GM10266 (cell line): Measurements from ENCODE around the gene CAMKK2.
"Not testable (repeated sequence)": the region's sequence is repeated elsewhere in the genome, so short reads cannot be mapped to it uniquely, and the experiment has no call there.

Source experiments
- DNase-seq: peaks from one replicate; pipeline ENCODE4 v3.0.0; 2012; ENCODE audit errors: extremely low spot score
- TF ChIP-seq, protein P1 (sequence below): IDR thresholded peaks from 2 replicates; pipeline ENCODE4 v1.5.1; 2012; ENCODE audit warnings: mild to moderate bottlenecking, low read depth; ENCODE audit not compliant: control insufficient read depth, insufficient read depth; ENCODE audit errors: missing control alignments

CAMKK2 gene

DNA sequence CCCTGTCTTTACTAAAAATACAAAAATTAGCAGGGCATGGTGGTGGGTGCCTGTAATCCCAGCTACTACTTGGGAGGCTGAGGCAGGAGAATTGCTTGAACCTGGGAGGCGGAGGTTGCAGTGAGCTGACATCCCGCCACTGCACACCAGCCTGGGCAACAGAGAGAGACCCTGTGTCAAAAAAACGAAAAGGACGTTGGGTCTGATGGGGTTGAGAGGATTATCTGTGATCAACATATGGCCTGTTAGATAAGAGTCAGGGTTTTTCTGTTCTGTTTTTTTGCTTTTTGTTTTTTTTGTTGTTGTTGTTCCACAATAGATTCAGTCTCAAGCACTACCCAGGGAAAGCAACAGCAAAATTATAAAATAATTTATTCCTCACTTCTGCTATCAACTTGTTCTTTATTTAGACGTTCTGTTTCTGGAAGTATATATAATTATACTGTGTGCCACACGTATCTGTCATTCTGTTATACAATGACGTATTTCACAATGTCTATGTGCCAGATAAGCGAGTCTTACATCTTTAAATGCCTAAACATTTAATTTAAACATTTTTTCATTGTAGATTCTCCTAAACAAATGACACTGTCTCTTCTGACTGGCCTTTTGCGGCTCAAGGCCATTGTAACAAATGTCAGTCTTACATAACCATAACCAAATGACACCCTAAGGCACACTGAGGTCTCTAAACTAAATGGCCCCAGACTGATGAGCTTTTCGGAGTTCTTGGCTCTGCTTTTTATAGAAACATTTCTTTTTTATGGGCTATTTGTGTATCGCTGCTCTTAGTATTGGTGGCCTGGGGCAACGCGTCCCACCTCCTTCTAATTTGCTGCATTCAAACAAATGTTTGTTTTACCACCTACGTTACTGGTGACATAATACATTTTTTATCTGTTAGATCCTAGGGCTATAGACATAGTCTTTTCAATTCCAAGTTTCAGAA, 93.8 kb downstream of the CAMKK2 start:
- no peak for DNase-seq

DNA sequence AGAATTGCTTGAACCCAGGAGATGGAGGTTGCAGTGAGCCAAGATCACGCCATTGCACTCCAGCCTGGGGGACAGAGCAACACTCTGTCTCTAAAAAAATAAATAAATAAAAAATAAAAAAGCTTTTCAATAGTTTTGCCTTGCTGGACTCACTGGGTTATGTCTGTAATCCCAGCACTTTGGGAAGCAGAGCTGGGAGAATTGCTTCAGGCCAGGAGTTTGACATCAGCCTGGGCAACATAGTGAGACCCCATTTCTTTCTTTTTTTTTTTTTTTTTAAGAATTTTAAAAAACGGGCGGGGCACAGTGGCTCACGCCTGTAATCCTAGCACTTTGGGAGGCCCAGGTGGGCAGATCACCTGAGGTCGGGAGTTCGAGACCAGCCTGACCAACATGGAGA, 95.4 kb downstream of the CAMKK2 start:
- DNase-seq = not testable (repeated sequence)

More for the DNA sequence above, 93.8 kb downstream of the CAMKK2 start:
- TF ChIP-seq, protein P1, sequence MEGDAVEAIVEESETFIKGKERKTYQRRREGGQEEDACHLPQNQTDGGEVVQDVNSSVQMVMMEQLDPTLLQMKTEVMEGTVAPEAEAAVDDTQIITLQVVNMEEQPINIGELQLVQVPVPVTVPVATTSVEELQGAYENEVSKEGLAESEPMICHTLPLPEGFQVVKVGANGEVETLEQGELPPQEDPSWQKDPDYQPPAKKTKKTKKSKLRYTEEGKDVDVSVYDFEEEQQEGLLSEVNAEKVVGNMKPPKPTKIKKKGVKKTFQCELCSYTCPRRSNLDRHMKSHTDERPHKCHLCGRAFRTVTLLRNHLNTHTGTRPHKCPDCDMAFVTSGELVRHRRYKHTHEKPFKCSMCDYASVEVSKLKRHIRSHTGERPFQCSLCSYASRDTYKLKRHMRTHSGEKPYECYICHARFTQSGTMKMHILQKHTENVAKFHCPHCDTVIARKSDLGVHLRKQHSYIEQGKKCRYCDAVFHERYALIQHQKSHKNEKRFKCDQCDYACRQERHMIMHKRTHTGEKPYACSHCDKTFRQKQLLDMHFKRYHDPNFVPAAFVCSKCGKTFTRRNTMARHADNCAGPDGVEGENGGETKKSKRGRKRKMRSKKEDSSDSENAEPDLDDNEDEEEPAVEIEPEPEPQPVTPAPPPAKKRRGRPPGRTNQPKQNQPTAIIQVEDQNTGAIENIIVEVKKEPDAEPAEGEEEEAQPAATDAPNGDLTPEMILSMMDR = no peak

DNA sequence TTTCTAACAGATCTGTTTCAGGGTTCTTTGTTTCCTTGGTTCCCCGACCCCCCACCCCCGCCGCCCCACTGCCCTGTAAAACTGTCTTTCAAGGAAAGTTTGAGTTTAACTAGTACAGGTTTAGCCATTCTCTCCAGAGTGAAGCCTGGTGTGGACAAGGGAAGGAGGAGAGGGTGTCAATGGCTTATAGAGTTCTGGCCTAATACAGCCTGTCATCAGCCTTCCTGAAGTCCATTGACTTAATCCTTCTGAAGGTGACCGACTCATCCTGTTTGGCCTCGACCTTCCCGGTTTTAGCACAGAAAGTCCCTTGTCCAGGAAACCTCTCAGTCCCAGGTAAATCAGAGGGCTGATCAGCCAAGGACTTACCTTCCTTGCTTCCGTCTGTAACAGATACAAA, 97.6 kb downstream of the CAMKK2 start:
- TF ChIP-seq, protein P1 = no peak
- DNase-seq = no peak

DNA sequence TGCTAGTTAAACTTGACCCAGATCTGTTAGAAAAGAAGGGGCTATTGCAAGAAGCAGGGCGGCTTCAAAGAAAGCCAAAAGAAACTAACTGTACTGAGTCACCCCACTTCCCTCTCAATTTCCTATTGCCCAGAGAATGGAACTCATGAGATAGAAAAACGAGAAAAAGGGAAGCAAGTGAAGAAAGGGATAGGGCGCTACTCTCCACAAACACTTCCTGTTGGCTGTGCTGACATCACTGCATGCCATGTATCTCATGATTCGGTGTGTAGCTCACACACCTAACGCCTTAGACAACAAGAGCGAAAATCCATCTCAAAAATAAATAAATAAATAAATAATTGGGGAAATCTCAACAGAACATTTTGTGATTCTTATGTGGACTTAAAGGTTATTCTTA, 99.6 kb downstream of the CAMKK2 start:
- no peak for DNase-seq
- TF ChIP-seq, protein P1 = no peak

DNA sequence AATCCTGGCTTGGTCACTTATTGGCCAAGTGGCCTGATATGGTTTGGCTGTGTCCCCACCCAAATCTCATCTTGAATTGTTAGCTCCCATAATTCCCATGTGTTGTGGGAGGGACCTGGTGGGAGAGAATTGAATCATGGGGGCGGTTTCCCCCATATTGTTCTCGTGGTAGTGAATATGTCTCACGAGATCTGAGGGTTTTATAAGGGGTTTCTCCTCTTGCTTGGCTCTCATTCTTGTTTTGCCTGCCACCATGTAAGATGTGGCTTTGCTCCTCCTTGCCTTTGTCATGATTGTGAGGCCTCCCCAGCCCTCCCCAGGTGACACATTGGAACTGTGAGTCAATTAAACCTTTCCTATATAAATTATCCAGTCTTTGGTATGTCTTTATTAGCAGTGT, 105.4 kb downstream of the CAMKK2 start:
- DNase-seq = no peak
- TF ChIP-seq, protein P1 = no peak

DNA sequence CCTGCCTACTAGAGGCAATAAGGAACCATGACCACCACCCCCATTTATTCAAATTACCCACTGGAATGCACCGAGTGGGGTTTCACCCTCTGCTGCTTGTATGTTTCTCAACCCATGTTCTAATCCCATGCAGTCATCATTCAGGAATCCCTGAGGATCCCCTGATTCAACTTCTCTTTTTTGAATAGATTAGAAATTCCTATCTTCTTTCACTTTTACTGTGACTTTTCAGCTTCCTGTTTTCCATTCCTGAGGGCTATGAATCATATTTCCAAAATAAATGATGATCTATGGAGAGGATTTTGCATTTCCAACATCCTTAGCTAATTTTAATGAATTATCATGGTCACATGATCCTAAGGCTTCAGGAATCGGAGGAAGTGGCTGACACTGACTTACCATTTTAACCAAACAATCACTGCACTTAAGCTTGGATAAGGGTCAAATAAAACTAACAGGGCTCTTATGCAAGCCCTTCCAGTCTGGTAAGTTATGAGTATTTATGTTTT, 105.9 kb downstream of the CAMKK2 start:
- no peak for DNase-seq
- TF ChIP-seq, protein P1 = no peak

DNA sequence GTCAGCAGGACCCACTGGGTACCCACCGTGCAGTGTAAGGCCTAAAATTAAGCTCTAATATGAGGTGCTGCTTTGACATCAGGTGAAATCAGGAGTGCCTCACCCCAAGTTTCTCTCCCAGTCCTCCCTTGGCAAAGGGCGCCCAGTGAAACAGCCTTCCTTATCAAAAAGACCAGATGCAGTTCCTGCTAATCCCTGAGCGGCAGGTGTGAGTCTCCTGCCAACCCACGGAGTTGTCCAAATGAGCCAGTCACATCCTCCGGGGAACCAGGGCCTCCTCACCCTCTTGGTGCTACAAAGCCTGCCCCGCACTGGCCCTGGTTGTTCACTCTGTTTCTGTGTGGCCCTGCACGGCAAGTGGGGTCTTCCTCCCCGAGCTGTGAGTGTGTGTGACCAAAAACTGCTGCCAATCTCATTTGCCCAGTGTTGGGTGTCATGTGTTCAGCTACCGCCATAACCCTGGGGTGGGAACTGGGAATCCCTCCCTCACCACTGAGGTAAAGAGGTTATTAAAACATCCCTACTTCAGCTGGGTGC, 106.8 kb downstream of the CAMKK2 start:
- TF ChIP-seq, protein P1 = no peak
- no peak for DNase-seq
